HL-60 (cell line): ENCODE results near the gene OR5A2.

Experiments
- GABPA ChIP-seq: IDR thresholded peaks from 2 replicates; pipeline ENCODE4 v1.6.1; 2012; ENCODE audit warnings: low read depth
- POLR2AphosphoS5 ChIP-seq: IDR thresholded peaks from 2 replicates; pipeline ENCODE4 v1.6.1; 2012; ENCODE audit warnings: low read depth
- TF ChIP-seq, protein P1 (sequence below): IDR thresholded peaks from one replicate; pipeline ENCODE4 v1.5.1; 2011; ENCODE audit warnings: low read length, control low read depth, inconsistent platforms; ENCODE audit not compliant: insufficient read depth
- TF ChIP-seq, protein P2 (sequence below): IDR thresholded peaks from 2 replicates; pipeline ENCODE4 v1.6.1; 2012; ENCODE audit warnings: low read depth; ENCODE audit not compliant: insufficient replicate concordance

DNA sequence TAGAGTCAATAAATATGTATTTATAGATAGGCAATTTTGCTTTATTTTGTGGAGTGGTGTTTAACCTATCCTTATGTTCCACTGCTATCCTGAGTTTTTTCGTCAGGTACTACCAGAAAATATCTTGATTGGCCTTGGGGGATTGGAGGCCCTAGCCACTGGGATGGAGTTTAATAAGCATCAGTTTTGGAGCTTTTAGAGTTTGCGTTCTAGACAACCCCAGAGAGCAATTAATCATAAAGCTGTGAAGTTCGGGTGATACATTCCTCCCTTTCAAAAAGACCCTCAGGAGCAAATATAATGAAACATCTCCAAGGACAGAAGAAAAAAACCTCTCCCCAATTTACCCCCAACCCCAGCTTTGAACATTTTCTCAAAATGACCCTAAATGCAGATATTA lies 10.0 kb upstream of the OR5A2 start, which contains the start of gene OR5A1:
- TF ChIP-seq, protein P1, sequence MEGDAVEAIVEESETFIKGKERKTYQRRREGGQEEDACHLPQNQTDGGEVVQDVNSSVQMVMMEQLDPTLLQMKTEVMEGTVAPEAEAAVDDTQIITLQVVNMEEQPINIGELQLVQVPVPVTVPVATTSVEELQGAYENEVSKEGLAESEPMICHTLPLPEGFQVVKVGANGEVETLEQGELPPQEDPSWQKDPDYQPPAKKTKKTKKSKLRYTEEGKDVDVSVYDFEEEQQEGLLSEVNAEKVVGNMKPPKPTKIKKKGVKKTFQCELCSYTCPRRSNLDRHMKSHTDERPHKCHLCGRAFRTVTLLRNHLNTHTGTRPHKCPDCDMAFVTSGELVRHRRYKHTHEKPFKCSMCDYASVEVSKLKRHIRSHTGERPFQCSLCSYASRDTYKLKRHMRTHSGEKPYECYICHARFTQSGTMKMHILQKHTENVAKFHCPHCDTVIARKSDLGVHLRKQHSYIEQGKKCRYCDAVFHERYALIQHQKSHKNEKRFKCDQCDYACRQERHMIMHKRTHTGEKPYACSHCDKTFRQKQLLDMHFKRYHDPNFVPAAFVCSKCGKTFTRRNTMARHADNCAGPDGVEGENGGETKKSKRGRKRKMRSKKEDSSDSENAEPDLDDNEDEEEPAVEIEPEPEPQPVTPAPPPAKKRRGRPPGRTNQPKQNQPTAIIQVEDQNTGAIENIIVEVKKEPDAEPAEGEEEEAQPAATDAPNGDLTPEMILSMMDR = no peak
- no peak for TF ChIP-seq POLR2AphosphoS5
- TF ChIP-seq, protein P2, sequence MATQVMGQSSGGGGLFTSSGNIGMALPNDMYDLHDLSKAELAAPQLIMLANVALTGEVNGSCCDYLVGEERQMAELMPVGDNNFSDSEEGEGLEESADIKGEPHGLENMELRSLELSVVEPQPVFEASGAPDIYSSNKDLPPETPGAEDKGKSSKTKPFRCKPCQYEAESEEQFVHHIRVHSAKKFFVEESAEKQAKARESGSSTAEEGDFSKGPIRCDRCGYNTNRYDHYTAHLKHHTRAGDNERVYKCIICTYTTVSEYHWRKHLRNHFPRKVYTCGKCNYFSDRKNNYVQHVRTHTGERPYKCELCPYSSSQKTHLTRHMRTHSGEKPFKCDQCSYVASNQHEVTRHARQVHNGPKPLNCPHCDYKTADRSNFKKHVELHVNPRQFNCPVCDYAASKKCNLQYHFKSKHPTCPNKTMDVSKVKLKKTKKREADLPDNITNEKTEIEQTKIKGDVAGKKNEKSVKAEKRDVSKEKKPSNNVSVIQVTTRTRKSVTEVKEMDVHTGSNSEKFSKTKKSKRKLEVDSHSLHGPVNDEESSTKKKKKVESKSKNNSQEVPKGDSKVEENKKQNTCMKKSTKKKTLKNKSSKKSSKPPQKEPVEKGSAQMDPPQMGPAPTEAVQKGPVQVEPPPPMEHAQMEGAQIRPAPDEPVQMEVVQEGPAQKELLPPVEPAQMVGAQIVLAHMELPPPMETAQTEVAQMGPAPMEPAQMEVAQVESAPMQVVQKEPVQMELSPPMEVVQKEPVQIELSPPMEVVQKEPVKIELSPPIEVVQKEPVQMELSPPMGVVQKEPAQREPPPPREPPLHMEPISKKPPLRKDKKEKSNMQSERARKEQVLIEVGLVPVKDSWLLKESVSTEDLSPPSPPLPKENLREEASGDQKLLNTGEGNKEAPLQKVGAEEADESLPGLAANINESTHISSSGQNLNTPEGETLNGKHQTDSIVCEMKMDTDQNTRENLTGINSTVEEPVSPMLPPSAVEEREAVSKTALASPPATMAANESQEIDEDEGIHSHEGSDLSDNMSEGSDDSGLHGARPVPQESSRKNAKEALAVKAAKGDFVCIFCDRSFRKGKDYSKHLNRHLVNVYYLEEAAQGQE = no peak
- TF ChIP-seq GABPA = no peak
